ENCODE data around the gene DHCR24.

Gene DHCR24

DNA sequence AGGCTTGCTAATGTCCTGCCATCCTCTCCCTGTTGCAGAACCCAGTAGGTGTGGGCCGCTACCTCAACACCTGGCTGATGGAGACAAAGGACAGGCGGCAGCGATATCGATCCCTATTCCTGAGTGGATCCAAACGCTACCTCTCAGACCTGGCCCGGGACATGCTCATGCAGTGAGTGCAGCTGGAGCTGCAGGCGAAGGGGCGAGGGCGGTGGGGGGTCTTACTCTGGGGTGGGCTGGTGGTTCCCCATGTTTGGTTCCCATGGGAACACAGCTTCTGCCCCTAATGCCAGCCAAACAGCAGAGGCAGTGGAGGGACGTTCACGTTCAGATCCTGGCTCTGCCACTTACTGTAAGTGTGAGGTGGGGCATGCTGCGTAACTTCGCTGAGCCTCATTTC lies 70.0 kb downstream of the DHCR24 start:
- Histone ChIP-seq H3K4me2 (no peak overlapping the region), H4K20me1 (no peaks in the 10 kb centered on the region), H3K36me3 (no peaks in the 10 kb centered on the region), H3K27ac (no peak overlapping the region), H3K9me3 (replicated peaks in 1 of 11) (no peaks in the 10 kb centered on the region), H3K27me3 (no peaks in the 10 kb centered on the region), H3K9ac (no peak overlapping the region), H3K4me3 (no peak overlapping the region), H3K4me1 (peaks cover 6 to 17% (median 12%) of the 10 kb centered on the region in 10 experiments; a peak in 17 of 20 replicates)
- TF ChIP-seq Cebpa-rat (IDR thresholded peaks at IDR 0.05): no peak

DNA sequence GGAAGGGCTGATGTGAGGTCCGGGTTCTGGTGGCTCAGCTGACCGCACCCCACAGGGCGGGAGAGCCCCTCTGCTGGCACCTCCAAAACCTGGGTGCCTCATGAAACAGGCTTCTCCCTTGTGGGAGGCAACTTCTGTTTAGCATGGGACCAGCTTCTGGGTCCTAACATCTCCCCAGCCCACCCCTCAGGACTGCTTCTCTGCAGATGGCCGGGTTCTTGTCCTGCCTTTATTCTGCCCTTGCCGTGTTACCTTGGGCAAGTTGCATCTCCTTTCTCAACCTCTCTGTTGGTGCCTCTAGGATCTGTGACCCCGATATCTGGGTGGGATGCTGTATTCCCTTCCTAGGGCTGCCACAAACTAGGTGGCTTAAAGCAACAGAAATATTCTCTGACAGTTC lies 70.9 kb downstream of the DHCR24 start:
- no peaks in the 10 kb centered on the region for H3K9me3 ChIP-seq (replicated peaks in 1 of 11)
- H3K27ac ChIP-seq: no peak overlapping the region
- no peak overlapping the region for H3K9ac ChIP-seq
- TF ChIP-seq Cebpa-rat (IDR thresholded peaks at IDR 0.05): no peak
- H3K4me3 ChIP-seq: no peak overlapping the region
- H3K27me3 ChIP-seq: no peaks in the 10 kb centered on the region
- H3K36me3 ChIP-seq: no peaks in the 10 kb centered on the region
- H3K4me1 ChIP-seq: peaks cover 6 to 17% (median 12%) of the 10 kb centered on the region in 10 experiments; a peak in 17 of 20 replicates
- H3K4me2 ChIP-seq: no peak overlapping the region
- no peaks in the 10 kb centered on the region for H4K20me1 ChIP-seq

- H3K4me2 ChIP-seq: no peak overlapping the region
- no peaks in the 10 kb centered on the region for H3K27me3 ChIP-seq
- no peaks in the 10 kb centered on the region; a peak in 1 of 22 replicates for H4K20me1 ChIP-seq
- TF ChIP-seq Cebpa-rat (IDR thresholded peaks at IDR 0.05): no peak
- no peaks in the 10 kb centered on the region for H3K9me3 ChIP-seq (replicated peaks in 1 of 11)
- no peak overlapping the region for H3K4me3 ChIP-seq
- H3K4me1 ChIP-seq: peaks cover 6 to 17% (median 12%) of the 10 kb centered on the region in 10 experiments; a peak in 17 of 20 replicates
- H3K36me3 ChIP-seq: no peaks in the 10 kb centered on the region
- no peak overlapping the region for H3K9ac ChIP-seq
- H3K27ac ChIP-seq: no peak overlapping the region
These were observed 71.7 kb downstream of the DHCR24 start for GRCh38 chr1:54815086-54815876.

DNA sequence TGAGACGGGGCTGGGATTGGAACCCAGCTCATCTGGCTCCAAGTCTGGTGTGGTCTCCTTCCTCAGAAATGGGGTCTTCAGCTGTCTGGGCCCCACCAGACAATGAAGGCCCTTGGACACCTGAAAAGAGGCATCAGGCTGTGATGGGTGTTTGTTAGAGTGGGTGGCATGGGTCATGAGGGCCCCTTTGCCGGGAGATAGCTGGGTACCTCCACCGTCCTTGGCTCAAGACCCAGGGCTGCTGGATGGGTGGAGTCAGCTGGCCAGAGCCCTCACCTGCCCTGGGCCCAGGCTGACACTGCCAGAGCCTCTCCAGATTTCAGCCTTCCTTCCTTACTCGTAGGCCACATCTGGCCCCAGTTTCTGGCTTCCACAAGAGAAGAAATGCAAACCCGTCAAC lies 72.4 kb downstream of the DHCR24 start:
- Histone ChIP-seq H3K9ac (no peak overlapping the region), H3K4me2 (no peak overlapping the region), H4K20me1 (no peaks in the 10 kb centered on the region; a peak in 1 of 22 replicates), H3K4me1 (peaks cover 6 to 22% (median 12%) of the 10 kb centered on the region in 10 experiments; a peak in 17 of 20 replicates), H3K36me3 (no peaks in the 10 kb centered on the region), H3K4me3 (no peak overlapping the region), H3K27ac (no peak overlapping the region), H3K27me3 (no peaks in the 10 kb centered on the region), H3K9me3 (replicated peaks in 1 of 11) (no peaks in the 10 kb centered on the region)
- TF ChIP-seq Cebpa-rat (IDR thresholded peaks at IDR 0.05): no peak

DNA sequence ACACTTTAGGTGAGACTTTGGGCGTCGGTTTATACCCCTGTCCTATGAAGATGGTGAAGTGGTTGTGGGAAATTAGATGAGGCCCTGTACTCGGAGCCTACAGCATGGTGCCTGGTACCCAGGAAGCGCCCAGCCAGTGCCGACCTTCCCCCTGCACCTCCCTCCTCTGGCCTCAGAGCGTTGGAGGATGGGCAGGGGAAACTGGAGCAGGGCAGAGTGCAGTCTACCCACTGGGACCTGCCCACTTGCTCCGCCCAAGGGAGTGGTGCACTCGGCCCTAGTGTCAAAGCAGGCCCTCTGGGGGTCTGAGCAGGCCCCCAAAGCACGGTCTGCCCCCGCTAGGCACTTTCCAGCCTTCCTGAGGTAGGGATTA lies 72.9 kb downstream of the DHCR24 start:
- Histone ChIP-seq H3K9ac (no peak overlapping the region), H3K4me1 (peaks cover 6 to 24% (median 12%) of the 10 kb centered on the region in 10 experiments; a peak in 17 of 20 replicates), H3K9me3 (replicated peaks in 1 of 11) (no peaks in the 10 kb centered on the region), H4K20me1 (no peaks in the 10 kb centered on the region; a peak in 1 of 22 replicates), H3K4me2 (no peak overlapping the region), H3K4me3 (no peak overlapping the region), H3K36me3 (no peaks in the 10 kb centered on the region), H3K27me3 (no peaks in the 10 kb centered on the region), H3K27ac (no peak overlapping the region)
- TF ChIP-seq Cebpa-rat (IDR thresholded peaks at IDR 0.05): no peak

DNA sequence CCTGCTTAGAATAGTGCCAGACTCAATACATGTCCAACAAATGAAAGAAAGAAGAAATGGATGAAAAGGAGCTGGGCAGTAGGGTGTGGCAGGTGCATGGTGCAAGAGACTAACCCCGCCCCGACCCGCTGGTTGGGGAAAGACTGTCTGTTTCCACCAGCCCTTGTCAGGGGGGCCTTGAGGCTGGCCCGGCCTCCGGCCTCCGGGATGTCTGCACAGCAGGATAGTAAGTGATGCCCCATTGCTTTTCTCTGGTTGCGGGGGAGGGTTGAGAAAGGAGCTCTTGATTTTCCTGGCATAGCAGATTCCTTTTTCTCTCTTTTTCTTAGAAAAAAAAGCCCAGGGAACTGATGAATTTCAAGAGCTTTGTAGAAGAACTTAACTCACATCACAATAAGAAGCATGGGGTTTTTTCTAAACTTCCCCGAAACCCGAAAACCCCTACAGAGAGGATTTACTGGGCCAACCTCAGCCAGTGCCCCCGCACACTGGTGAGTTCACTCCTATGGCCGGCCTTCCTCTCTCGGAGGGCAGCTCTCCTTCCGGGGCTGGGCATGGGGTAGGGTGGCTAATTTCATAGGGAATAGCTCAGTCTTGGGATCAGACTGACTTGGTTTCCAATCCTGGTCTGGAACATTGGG lies 73.4 kb downstream of the DHCR24 start:
- H3K4me3 ChIP-seq: no peak overlapping the region
- no peaks in the 10 kb centered on the region for H3K27me3 ChIP-seq
- no peak overlapping the region for H3K27ac ChIP-seq
- no peaks in the 10 kb centered on the region for H3K9me3 ChIP-seq (replicated peaks in 1 of 11)
- no peaks in the 10 kb centered on the region; a peak in 1 of 22 replicates for H4K20me1 ChIP-seq
- no peak for TF ChIP-seq Cebpa-rat (IDR thresholded peaks at IDR 0.05)
- H3K4me1 ChIP-seq: peaks cover 4 to 24% (median 10%) of the 10 kb centered on the region in 10 experiments; a peak in 16 of 20 replicates
- no peak overlapping the region for H3K4me2 ChIP-seq
- no peak overlapping the region for H3K9ac ChIP-seq
- no peaks in the 10 kb centered on the region for H3K36me3 ChIP-seq

DNA sequence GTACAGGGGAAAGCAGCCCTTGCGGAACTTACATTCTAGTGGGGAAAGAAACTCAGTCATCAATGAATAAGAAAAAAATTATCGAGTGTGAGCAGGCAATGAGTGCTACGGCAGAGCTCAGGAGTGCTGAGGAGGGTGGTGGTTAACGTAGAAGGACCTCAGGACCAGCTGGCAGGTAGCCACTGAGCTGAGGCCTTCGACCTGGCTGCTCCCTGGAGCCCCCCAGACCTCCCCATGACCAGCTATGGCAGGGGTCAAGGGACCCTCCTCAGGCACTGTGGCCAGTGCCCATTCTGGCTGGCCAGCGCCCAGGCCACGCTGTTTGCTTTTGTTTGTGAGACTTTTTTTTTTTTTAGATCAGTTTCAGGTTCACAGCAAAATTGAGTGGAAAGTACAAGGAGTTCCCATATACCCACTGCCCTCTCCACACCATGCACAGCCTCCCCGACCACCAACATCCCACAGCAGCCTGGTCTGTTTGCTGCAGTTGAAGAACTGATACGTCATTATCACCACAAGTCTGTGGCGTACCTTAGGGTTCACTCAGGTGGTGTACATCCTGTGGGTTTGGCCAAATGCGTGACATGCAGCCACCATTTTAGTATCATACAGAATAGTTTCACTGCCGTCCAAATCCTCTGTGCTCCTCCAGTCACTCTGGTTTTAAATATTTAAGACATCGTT lies 74.1 kb downstream of the DHCR24 start:
- no peak overlapping the region for H3K4me3 ChIP-seq
- no peak overlapping the region for H3K4me2 ChIP-seq

DNA sequence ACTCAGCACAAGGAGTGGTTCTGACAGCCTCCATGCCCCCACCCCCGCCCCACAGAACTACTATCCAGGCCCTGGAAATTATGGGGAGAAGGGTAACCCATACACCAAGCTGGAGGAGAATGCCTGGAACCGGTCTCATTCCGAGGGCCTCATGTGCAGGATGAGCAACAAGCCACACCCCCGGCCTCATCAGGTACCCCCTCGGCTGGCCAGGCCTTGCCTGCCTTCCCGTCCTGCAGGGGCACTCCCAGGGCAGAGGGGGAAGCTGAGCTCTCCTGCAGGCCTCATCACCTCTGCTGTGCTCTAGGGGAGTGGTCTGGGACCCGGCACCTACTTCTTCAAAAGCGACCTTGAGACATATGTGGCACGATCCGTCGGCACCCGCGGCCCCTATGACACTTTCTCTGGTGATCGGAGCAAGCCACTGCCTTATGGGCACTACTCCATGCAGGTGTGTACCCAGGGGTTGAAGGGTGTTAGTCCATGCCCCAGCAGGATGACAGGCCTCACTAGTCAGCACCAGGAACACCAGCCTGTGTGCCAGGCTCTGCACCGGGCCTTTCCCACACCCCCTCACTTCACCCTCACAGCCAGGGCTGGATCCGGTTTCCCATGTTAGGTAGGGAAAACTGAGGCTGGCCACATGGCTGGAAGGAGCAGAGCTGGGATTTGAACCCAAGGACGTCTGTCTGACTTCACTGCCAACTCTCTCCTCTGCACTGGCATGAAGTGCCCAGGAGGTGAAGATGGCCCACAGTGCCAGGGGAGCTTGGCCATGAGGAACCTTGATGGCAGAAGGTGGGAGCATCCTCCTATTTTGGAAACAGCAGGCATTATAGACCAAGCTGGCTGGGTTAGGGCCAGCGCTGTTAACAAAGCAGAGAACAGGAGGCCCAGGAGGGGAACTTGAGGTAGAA lies 75.0 kb downstream of the DHCR24 start:
- Histone ChIP-seq H3K9ac (no peak overlapping the region), H3K27ac (no peak overlapping the region), H4K20me1 (no peaks in the 10 kb centered on the region; a peak in 1 of 22 replicates), H3K9me3 (replicated peaks in 1 of 11) (no peaks in the 10 kb centered on the region), H3K4me3 (no peak overlapping the region), H3K4me2 (no peak overlapping the region), H3K4me1 (peaks cover 0 to 29% (median 7%) of the 10 kb centered on the region in 10 experiments; a peak in 10 of 20 replicates), H3K27me3 (no peaks in the 10 kb centered on the region), H3K36me3 (no peaks in the 10 kb centered on the region)
- TF ChIP-seq Cebpa-rat (IDR thresholded peaks at IDR 0.05): no peak

More for the DNA sequence above, 74.1 kb downstream of the DHCR24 start:
- Histone ChIP-seq H3K36me3 (no peaks in the 10 kb centered on the region), H3K27me3 (no peaks in the 10 kb centered on the region), H4K20me1 (no peaks in the 10 kb centered on the region; a peak in 1 of 22 replicates), H3K9ac (no peak overlapping the region), H3K27ac (no peak overlapping the region), H3K4me1 (peaks cover 3 to 24% (median 5%) of the 10 kb centered on the region in 10 experiments), H3K9me3 (replicated peaks in 1 of 11) (no peaks in the 10 kb centered on the region)
- TF ChIP-seq Cebpa-rat (IDR thresholded peaks at IDR 0.05): no peak
